ENCODE data around the gene THOC6. TPM values are rescaled to one million over a fixed set of nuclear protein-coding genes. Genes with fewer than 3 reads are reported as not detected.

Gene THOC6
- total and polyA plus RNA-seq, 9 of the 15 experiments (the other 6 are each of a cell fraction or from before 2014, with no cell fraction given): 2.5 to 65.4 (median 42.3) TPM

GRCh38 chr16:3003582-3004270 lies 20.1 kb upstream of the THOC6 start:
- no peaks in the 10 kb centered on the region for H3K9me1 ChIP-seq (ENCODE audit: control insufficient read depth, insufficient read depth, low read length)
- in situ Hi-C loops (cut with MboI) (no loop called here), intact Hi-C loops (cut with micrococcal nuclease) (loop anchor here (1.0 kb wide), 1 partner anchor 25 kb away; no protein-coding TSS in a partner anchor)
- H3K9ac ChIP-seq (ENCODE audit: insufficient read depth in 1 of 2, low read depth in 2 of 2, low read length in 2 of 2): peak overlapping the region in 1 of 2 experiments; percentile 80; a peak in 2 of 4 replicates
- H2AFZ ChIP-seq (ENCODE audit: low read depth, low read length): peak overlapping the region; percentile 57
- H3K4me2 ChIP-seq (ENCODE audit: insufficient read depth, low read length): no peak overlapping the region; the same call in 1 of the 2 replicates
- WGBS (ENCODE audit: insufficient coverage, low coverage, missing lambda C conversion rate): 5% methylated on average over 51 of the region's 58 CpGs
- no peaks in the 10 kb centered on the region for H3K27me3 ChIP-seq (ENCODE audit: control insufficient read depth in 2 of 2, insufficient read depth in 2 of 2, low read length in 2 of 2)
- H3K36me3 ChIP-seq (ENCODE audit: control insufficient read depth, insufficient read depth, low read length): peaks cover 3% of the 10 kb centered on the region; the same call in 2 of the 3 replicates
- ATAC-seq (peak; percentile 92), DNase-seq (ENCODE audit: extremely low read depth in 1 of 4, low spot score in 3 of 4) (peak; percentile 98 to 99 (median 99)), FAIRE-seq (peak; percentile 99)
- H3K27ac ChIP-seq (ENCODE audit: extremely low read depth, low read depth, low read length): no peak overlapping the region
- ChIA-PET POLR2A (interaction anchor here (0.6 to 1.3 kb wide), 8 partner anchors 17 to 775 kb away, joined by 3 to 7 read pairs (median 4); partner anchors contain the start of genes PAQR4 and TNFRSF12A), CTCF (ENCODE audit: low intra/inter-chr PET ratio) (interaction anchor here (0.9 to 1.6 kb wide), 3 partner anchors 24 to 55 kb away, joined by 3 to 6 read pairs (median 3); no protein-coding TSS in a partner anchor)
- H3K4me3 ChIP-seq: peak overlapping the region; percentile 50; the same call in 1 of the 2 replicates
- H3K4me1 ChIP-seq (replicated peaks in 1 of 2; ENCODE audit: control insufficient read depth in 2 of 2, insufficient read depth in 2 of 2, low read length in 2 of 2): peaks cover 28 to 55% of the 10 kb centered on the region in 2 experiments
- no peaks in the 10 kb centered on the region for H4K20me1 ChIP-seq (replicated peaks; ENCODE audit: control insufficient read depth, insufficient read depth, low read length)
- BruUV-seq (replicated peaks): no TSS peak
- peaks cover 22% of the 10 kb centered on the region for H3K79me2 ChIP-seq (ENCODE audit: control insufficient read depth, insufficient read depth, low read length)
- no peaks in the 10 kb centered on the region for H3K9me3 ChIP-seq (replicated peaks; ENCODE audit: control insufficient read depth, insufficient read depth, low read depth, low read length)
- peak in 1 of 2 experiments; percentile 31; a peak in 2 of 4 replicates for TF ChIP-seq HDAC1 (IDR thresholded peaks at IDR 0.05)
- TF ChIP-seq POLR2AphosphoS5 (IDR thresholded peaks at IDR 0.05; ENCODE audit: control insufficient read depth, insufficient read depth, low read depth, low read length): no peak
- TF ChIP-seq EP300 (IDR thresholded peaks at IDR 0.05; ENCODE audit: low read length): peak; percentile 18; the same call in 1 of the 2 replicates
- TF ChIP-seq ZBTB40 (IDR thresholded peaks at IDR 0.05): 0 out of 2 replicates have a peak, but pooled peaks have one; percentile 20
- no peak for TF ChIP-seq ZBTB40 (CRISPR knock-in tag; IDR thresholded peaks at IDR 0.05)
- TF ChIP-seq POLR2H (tag; IDR thresholded peaks at IDR 0.05; ENCODE audit: low read depth): no peak
- TF ChIP-seq SRSF3 (IDR thresholded peaks at IDR 0.05; ENCODE audit: insufficient read depth, low read length): no peak
- no peak for TF ChIP-seq ATF1 (CRISPR knock-in tag; IDR thresholded peaks at IDR 0.05)
- TF ChIP-seq ATF1 (tag; IDR thresholded peaks at IDR 0.05): peak; percentile 83
- no peak for TF ChIP-seq ELK3 (CRISPR knock-in tag; IDR thresholded peaks at IDR 0.05)
- TF ChIP-seq MIER1 (IDR thresholded peaks at IDR 0.05; ENCODE audit: low read depth): no peak
- no peak for TF ChIP-seq DPF2 (IDR thresholded peaks at IDR 0.05)

Data from K562 (cell line).